ENCODE data around the gene TMEM150A.

- TF ChIP-seq CTCF (IDR thresholded peaks at IDR 0.05) (no peak), POLR2A (IDR thresholded peaks at IDR 0.05) (no peak)
Measured at GRCh38 chr2:85591563-85591962, 10.9 kb downstream of the TMEM150A start.

Measured in transverse colon (tissue), 3 donors.